ENCODE results near the gene MPPED1. TPM values are rescaled to one million over a fixed set of nuclear protein-coding genes. Genes with fewer than 3 reads are reported as not detected.

MPPED1 gene
- total RNA-seq, 1 experiment from 2014 or later: not detected

- no peak for DNase-seq (ENCODE audit: low read depth)
Observed at GRCh38 chr22:43491177-43491576, 79.4 kb downstream of the MPPED1 start.

GRCh38 chr22:43491737-43492136 is 79.9 kb downstream of the MPPED1 start:
- no peak for DNase-seq (ENCODE audit: low read depth)

- no peak for DNase-seq (ENCODE audit: low read depth)
Observed at GRCh38 chr22:43493297-43493696, 81.5 kb downstream of the MPPED1 start.

- DNase-seq (ENCODE audit: low read depth): no peak
Observed at GRCh38 chr22:43497956-43498855, 86.4 kb downstream of the MPPED1 start.

GRCh38 chr22:43498856-43499253 is 87.0 kb downstream of the MPPED1 start:
- no peak for DNase-seq (ENCODE audit: low read depth)

- no peak for DNase-seq (ENCODE audit: low read depth)
Observed at GRCh38 chr22:43500792-43501785, 89.3 kb downstream of the MPPED1 start.

- no peak for DNase-seq (ENCODE audit: low read depth)
Observed at GRCh38 chr22:43501878-43502277, 90.1 kb downstream of the MPPED1 start.

- DNase-seq (ENCODE audit: low read depth): no peak
Observed at GRCh38 chr22:43502306-43502874, 90.6 kb downstream of the MPPED1 start.

GRCh38 chr22:43504068-43504467 is 92.3 kb downstream of the MPPED1 start:
- no peak for DNase-seq (ENCODE audit: low read depth)

GRCh38 chr22:43504666-43505261 is 93.0 kb downstream of the MPPED1 start:
- DNase-seq (ENCODE audit: low read depth): no peak

GRCh38 chr22:43505423-43505822 is 93.6 kb downstream of the MPPED1 start:
- no peak for DNase-seq (ENCODE audit: low read depth)

- DNase-seq (ENCODE audit: low read depth): no peak
Observed at GRCh38 chr22:43505896-43506295, 94.1 kb downstream of the MPPED1 start.

GRCh38 chr22:43506487-43506886 is 94.7 kb downstream of the MPPED1 start:
- no peak for DNase-seq (ENCODE audit: low read depth)

- no peak for DNase-seq (ENCODE audit: low read depth)
Observed at GRCh38 chr22:43507235-43507634, 95.4 kb downstream of the MPPED1 start.

GRCh38 chr22:43508489-43508888 is 96.7 kb downstream of the MPPED1 start:
- DNase-seq (ENCODE audit: low read depth): no peak

- DNase-seq (ENCODE audit: low read depth): no peak
Observed at GRCh38 chr22:43509337-43509736, 97.5 kb downstream of the MPPED1 start.

GRCh38 chr22:43510281-43511070 is 98.7 kb downstream of the MPPED1 start:
- DNase-seq (ENCODE audit: low read depth): no peak

- DNase-seq (ENCODE audit: low read depth): no peak
Observed at GRCh38 chr22:43511276-43511910, 99.6 kb downstream of the MPPED1 start.

GRCh38 chr22:43512279-43512678 is 100.5 kb downstream of the MPPED1 start:
- no peak for DNase-seq (ENCODE audit: low read depth)

Data from HT1080 (cell line).